HFFc6 (cell line): Measurements from ENCODE around the gene DYNC1H1. TPM values are rescaled to one million over a fixed set of nuclear protein-coding genes. Genes with fewer than 3 reads are reported as not detected.
"Not testable (repeated sequence)": the region's sequence is repeated elsewhere in the genome, so short reads cannot be mapped to it uniquely, and the experiment has no call there.

Source experiments
- DNase-seq: peaks from one replicate; pipeline ENCODE4 v3.0.0-alpha.2; 2018
- H3K27ac Mint-ChIP-seq: 2 replicates; pipeline ENCODE4 v1.8.0; 2020; ENCODE audit warnings: mild to moderate bottlenecking, mixed read lengths
- H3K27me3 Mint-ChIP-seq: 2 replicates; pipeline ENCODE4 v1.8.0; 2021; ENCODE audit warnings: mild to moderate bottlenecking, moderate library complexity, mixed read lengths; ENCODE audit not compliant: insufficient read depth
- H3K36me3 Mint-ChIP-seq: 2 replicates; pipeline ENCODE4 v1.8.0; 2021; ENCODE audit warnings: low read depth, mixed read lengths
- H3K4me1 Mint-ChIP-seq: 2 replicates; pipeline ENCODE4 v1.8.0; 2020; ENCODE audit warnings: low read depth, mixed read lengths
- H3K4me3 Mint-ChIP-seq: 2 replicates; pipeline ENCODE4 v1.8.0; 2020; ENCODE audit warnings: mild to moderate bottlenecking, moderate library complexity, mixed read lengths
- H3K9me3 Mint-ChIP-seq: 2 replicates; pipeline ENCODE4 v1.8.0; 2020; ENCODE audit warnings: mild to moderate bottlenecking, mixed read lengths
- CTCF ChIP-seq: fragments of 200-600 bp; sonication (generic); IDR thresholded peaks from 2 replicates; pipeline ENCODE4 v1.5.0; 2021; ENCODE audit warnings: antibody characterized with exemption, mild to moderate bottlenecking
- total RNA-seq, 6 experiments: library from RNA; stranded (reverse); fragmentation: NEBNext Ultra II Directional; extraction: Animal tissue kit (Norgen Biotek cat#: 25700); gene quantifications; 2 replicates in 1 of 6; 3 replicates in 5 of 6; pipeline ENCODE4 v1.2.3, GENCODE V29; 2021

DYNC1H1 gene
- total RNA-seq, 6 experiments from 2014 or later: 364 to 643 (median 408) TPM

GRCh38 chr14:102081231-102082080, 117.1 kb downstream of the DYNC1H1 start:
- Mint-ChIP-seq H3K27me3 (peaks cover 6% of the 10 kb centered on the region; the same call in 1 of the 2 replicates), H3K4me3 (0 out of 2 replicates have a peak overlapping the region, but pooled peaks have one; percentile 24), H3K27ac (peak overlapping the region; percentile 14; the same call in 1 of the 2 replicates), H3K36me3 (peaks cover 76% of the 10 kb centered on the region), H3K9me3 (no peaks in the 10 kb centered on the region), H3K4me1 (peaks cover 42% of the 10 kb centered on the region)
- no peak for TF ChIP-seq CTCF
- no peak for DNase-seq

- peaks cover 54% of the 10 kb centered on the region for H3K4me1 Mint-ChIP-seq
- H3K4me3 Mint-ChIP-seq: peak overlapping the region; percentile 97
- H3K27ac Mint-ChIP-seq: peak overlapping the region; percentile 88
- peaks cover 61% of the 10 kb centered on the region for H3K36me3 Mint-ChIP-seq
- H3K9me3 Mint-ChIP-seq, H3K27me3 Mint-ChIP-seq, DNase-seq: not testable (repeated sequence)
Observed at GRCh38 chr14:102084522-102084921, 120.1 kb downstream of the DYNC1H1 start.

GRCh38 chr14:102084931-102085330, 120.6 kb downstream of the DYNC1H1 start:
- DNase-seq: no peak
- Mint-ChIP-seq H3K4me1 (peaks cover 57% of the 10 kb centered on the region), H3K27ac (peak overlapping the region; percentile 88), H3K27me3 (peaks cover 10% of the 10 kb centered on the region), H3K36me3 (peaks cover 57% of the 10 kb centered on the region), H3K9me3 (no peaks in the 10 kb centered on the region), H3K4me3 (peak overlapping the region; percentile 97)
- no peak for TF ChIP-seq CTCF

GRCh38 chr14:102085488-102085887, 121.1 kb downstream of the DYNC1H1 start:
- no peaks in the 10 kb centered on the region for H3K9me3 Mint-ChIP-seq
- peaks cover 10% of the 10 kb centered on the region for H3K27me3 Mint-ChIP-seq
- H3K36me3 Mint-ChIP-seq: peaks cover 53% of the 10 kb centered on the region
- peak overlapping the region; percentile 97 for H3K4me3 Mint-ChIP-seq
- no peak for TF ChIP-seq CTCF
- no peak for DNase-seq
- H3K27ac Mint-ChIP-seq: peak overlapping the region; percentile 88
- H3K4me1 Mint-ChIP-seq: peaks cover 57% of the 10 kb centered on the region

GRCh38 chr14:102085948-102086708, 121.8 kb downstream of the DYNC1H1 start:
- peaks cover 50% of the 10 kb centered on the region for H3K36me3 Mint-ChIP-seq
- TF ChIP-seq CTCF: no peak
- peaks cover 10% of the 10 kb centered on the region for H3K27me3 Mint-ChIP-seq
- peak; percentile 41 for DNase-seq
- peak overlapping the region; percentile 88 for H3K27ac Mint-ChIP-seq
- H3K4me3 Mint-ChIP-seq: peak overlapping the region; percentile 97
- no peaks in the 10 kb centered on the region for H3K9me3 Mint-ChIP-seq
- peaks cover 57% of the 10 kb centered on the region for H3K4me1 Mint-ChIP-seq

GRCh38 chr14:102086709-102086971, 122.3 kb downstream of the DYNC1H1 start:
- DNase-seq: no peak
- Mint-ChIP-seq H3K27ac (peak overlapping the region; percentile 84), H3K27me3 (peaks cover 10% of the 10 kb centered on the region), H3K4me3 (peak overlapping the region; percentile 86), H3K36me3 (peaks cover 44% of the 10 kb centered on the region), H3K9me3 (no peaks in the 10 kb centered on the region), H3K4me1 (peaks cover 56% of the 10 kb centered on the region)
- no peak for TF ChIP-seq CTCF
